T-helper 17 cell (primary cell): ENCODE measurements around the gene ASB1. TPM values are rescaled to one million over a fixed set of nuclear protein-coding genes. Genes with fewer than 3 reads are reported as not detected.
"Not testable (repeated sequence)": the region's sequence is repeated elsewhere in the genome, so short reads cannot be mapped to it uniquely, and the experiment has no call there.

ENCODE experiments used
- ATAC-seq: fragments of 150-1000 bp; cut with Tn5 transposase; 2 replicates; pipeline ENCODE4 v1.10.0; 2021; ENCODE audit warnings: mild to moderate bottlenecking, moderate library complexity
- DNase-seq, 3 donors: peaks; one replicate each; pipeline versions ENCODE4 v3.0.0 to v3.0.0-alpha.2; 2020 to 2021
- H3K9me3 ChIP-seq: one replicate; pipeline ENCODE4 v1.7.0; 2013; ENCODE audit warnings: low read length, mild to moderate bottlenecking; ENCODE audit not compliant: control insufficient read depth, poor library complexity, severe bottlenecking
- H3K27ac Mint-ChIP-seq: one replicate; pipeline ENCODE4 v1.8.0; 2022; ENCODE audit warnings: mild to moderate bottlenecking, moderate library complexity, mixed read lengths
- H3K27me3 Mint-ChIP-seq: one replicate; pipeline ENCODE4 v1.8.0; 2022; ENCODE audit warnings: mixed read lengths
- H3K36me3 Mint-ChIP-seq: one replicate; pipeline ENCODE4 v1.8.0; 2022; ENCODE audit warnings: low read depth, mixed read lengths
- H3K4me1 Mint-ChIP-seq: one replicate; pipeline ENCODE4 v1.8.0; 2022; ENCODE audit warnings: mild to moderate bottlenecking, mixed read lengths
- H3K4me3 Mint-ChIP-seq: one replicate; pipeline ENCODE4 v1.8.0; 2022; ENCODE audit warnings: mild to moderate bottlenecking, moderate library complexity, mixed read lengths
- total RNA-seq, 4 donors: library from RNA in 2 of 4; stranded (reverse) in 2 of 4; gene quantifications; one replicate each; pipeline ENCODE4 v1.2.3 and lab custom pipeline; 2022 to 2026

Gene ASB1
- total RNA-seq, 2 donors from 2014 or later = 11.9 to 14.3 TPM

DNA sequence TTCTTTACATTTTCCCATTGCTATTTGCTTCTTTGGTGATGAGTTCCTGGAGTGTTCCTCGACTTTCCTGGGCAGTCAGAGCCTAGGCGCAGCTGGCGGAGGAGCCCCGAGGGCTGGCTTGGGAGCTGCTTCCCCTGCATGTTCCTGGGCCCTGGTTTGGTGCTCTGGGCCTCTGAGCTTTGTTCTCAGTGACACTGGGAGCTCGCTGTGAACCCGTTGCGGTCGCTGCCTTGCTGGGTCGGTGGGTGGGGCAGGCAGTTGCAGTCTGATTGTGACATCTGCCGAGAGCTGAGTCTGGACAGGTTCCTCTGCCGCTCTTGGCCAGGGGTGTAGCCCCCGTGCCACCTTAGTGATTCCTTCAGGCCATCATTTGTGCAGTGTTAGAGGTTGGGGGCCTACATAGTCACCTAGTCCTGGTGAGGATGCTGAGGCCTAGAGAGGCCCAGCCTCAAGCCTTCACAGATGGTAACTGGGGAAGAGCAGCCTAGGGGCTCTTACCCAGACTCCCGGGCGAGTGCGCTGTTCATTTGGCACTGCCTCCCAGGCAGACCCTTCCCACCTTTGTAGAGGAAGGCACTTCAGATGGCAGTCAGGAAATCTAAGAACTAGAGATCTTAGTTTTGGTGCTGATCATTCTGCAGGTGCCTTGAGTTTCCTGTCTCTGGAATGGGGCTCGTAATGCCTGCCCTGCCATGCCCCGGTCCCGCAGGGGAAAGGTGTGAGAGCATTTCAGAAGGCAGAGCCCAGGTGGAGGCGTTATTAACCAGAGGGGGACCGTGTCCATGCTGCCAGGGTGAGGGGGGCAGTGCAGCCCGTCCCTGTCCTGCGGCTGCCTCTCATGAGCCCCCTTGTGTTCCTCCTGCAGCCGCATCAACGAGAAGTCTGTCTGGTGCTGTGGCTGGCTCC is 8.4 kb downstream of the ASB1 start:
- Mint-ChIP-seq H3K36me3 (peaks cover 10% of the 10 kb centered on the region), H3K27ac (peak overlapping the region; percentile 27), H3K4me1 (peaks cover 42% of the 10 kb centered on the region), H3K4me3 (no peak overlapping the region), H3K27me3 (no peaks in the 10 kb centered on the region)
- no peaks in the 10 kb centered on the region for H3K9me3 ChIP-seq
- no peak for ATAC-seq
- DNase-seq = no peak

DNA sequence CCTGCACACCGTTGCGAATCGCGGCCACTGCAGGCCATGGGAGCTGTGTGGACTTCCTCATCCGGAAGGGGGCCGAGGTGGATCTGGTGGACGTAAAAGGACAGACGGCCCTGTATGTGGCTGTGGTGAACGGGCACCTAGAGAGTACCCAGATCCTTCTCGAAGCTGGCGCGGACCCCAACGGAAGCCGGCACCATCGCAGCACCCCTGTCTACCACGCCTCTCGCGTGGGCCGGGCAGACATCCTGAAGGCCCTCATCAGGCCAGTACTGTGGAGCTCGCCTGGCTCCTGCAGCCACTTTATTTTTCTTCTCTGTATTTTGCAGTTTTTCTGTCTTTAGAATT is 9.0 kb downstream of the ASB1 start:
- H3K4me1 Mint-ChIP-seq = peaks cover 43% of the 10 kb centered on the region
- H3K27ac Mint-ChIP-seq = peak overlapping the region; percentile 27
- ATAC-seq (no peak), DNase-seq (no peak)
- H3K9me3 ChIP-seq = no peaks in the 10 kb centered on the region
- H3K36me3 Mint-ChIP-seq = peaks cover 11% of the 10 kb centered on the region
- H3K27me3 Mint-ChIP-seq = no peaks in the 10 kb centered on the region
- no peak overlapping the region for H3K4me3 Mint-ChIP-seq

DNA sequence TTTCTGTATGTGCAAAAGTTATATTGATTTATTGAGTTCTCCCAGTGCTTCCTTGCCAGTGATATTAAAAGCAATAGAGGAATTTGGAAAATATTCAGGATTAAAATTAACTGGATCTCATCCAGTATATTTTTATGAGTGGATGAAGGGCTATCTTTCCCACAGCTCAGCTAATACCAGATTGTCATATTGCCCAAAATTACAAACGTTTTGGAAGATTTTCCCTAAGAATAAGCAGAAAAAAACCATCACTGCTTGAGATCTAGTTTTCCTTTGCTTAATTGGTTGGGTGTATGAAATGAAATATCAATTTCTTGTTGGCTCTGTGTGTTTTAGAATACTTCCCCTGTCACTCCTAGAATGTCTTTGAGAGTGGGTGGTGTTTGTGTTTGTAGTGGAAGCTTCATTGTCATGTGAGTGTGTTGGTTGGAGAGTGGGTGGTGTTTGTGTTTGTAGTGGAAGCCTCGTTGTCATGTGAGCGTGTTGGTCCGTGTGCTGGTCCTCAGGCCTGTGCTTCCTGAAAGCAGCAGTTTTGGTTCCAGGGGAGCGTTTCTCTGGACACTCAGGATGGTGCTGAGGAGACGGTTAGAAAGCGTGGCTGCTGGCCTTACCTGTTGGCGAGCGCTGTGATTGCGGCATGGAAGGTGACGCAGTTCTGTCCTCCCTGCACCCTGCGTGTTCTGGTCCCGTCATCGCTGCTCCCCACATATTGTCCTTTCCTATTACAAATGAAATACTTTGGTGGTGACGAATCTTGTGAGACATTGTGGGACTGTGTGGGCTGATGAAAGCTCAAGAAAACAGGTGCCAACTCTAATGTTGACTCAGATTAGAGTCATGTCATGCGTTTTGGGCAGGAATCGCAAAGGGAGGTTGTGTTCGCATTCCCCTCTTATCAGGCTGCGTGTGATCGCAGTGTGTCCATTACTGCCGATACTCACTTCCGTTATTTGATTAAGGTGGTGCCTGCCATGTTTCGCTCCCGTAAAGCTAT is 12.4 kb downstream of the ASB1 start:
- peak overlapping the region; percentile 90 for H3K4me3 Mint-ChIP-seq
- H3K27me3 Mint-ChIP-seq = no peaks in the 10 kb centered on the region
- peak overlapping the region; percentile 94 for H3K27ac Mint-ChIP-seq
- peaks cover 9% of the 10 kb centered on the region for H3K36me3 Mint-ChIP-seq
- DNase-seq = no peak
- ATAC-seq = peak; percentile 83
- no peaks in the 10 kb centered on the region for H3K9me3 ChIP-seq
- peaks cover 41% of the 10 kb centered on the region for H3K4me1 Mint-ChIP-seq

DNA sequence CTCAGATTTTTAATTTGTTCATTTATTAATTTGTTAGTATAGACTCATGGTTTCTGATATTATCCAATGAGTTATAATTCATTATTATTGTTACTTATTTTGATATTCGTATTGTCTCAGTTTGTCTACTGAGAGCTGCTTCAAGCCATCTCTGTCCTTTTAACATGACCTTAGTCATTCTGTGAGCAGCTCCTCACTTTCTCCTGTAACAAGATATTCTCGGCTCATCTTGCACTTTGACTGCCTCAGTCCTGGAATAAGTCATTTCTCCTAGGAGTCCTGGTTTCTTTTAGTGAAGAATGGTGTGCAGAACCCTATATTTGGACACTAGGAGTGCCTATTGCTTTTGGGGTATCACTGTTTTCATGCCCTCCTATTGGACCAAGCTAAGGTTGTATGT is 13.2 kb downstream of the ASB1 start:
- H3K36me3 Mint-ChIP-seq = peaks cover 9% of the 10 kb centered on the region
- H3K27ac Mint-ChIP-seq = peak overlapping the region; percentile 94
- no peaks in the 10 kb centered on the region for H3K27me3 Mint-ChIP-seq
- no peaks in the 10 kb centered on the region for H3K9me3 ChIP-seq
- no peak for ATAC-seq
- H3K4me3 Mint-ChIP-seq = peak overlapping the region; percentile 90
- no peak for DNase-seq
- H3K4me1 Mint-ChIP-seq = peaks cover 39% of the 10 kb centered on the region

DNA sequence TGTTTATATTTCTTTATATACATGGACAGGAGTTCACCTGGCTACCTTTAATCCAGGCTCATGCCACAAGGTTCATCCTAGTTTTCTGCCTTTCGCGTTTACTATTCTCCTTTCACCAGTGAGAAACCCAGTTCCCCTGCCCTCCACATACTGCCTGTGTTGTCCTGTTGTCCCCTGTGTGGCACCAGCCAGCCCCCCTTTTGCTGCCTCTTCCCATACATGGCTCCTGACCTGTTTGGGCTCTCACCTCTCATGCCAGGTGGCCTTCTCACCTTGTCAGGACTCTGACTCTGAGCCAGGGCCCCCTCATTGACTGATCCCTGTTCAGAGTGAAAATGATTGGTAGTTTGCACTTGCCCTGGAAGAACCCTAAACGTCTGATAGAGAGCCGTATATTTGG is 13.6 kb downstream of the ASB1 start:
- no peak for ATAC-seq
- no peaks in the 10 kb centered on the region for H3K9me3 ChIP-seq
- no peak for DNase-seq
- peak overlapping the region; percentile 94 for H3K27ac Mint-ChIP-seq
- peaks cover 9% of the 10 kb centered on the region for H3K36me3 Mint-ChIP-seq
- peak overlapping the region; percentile 90 for H3K4me3 Mint-ChIP-seq
- H3K27me3 Mint-ChIP-seq = no peaks in the 10 kb centered on the region
- peaks cover 39% of the 10 kb centered on the region for H3K4me1 Mint-ChIP-seq

DNA sequence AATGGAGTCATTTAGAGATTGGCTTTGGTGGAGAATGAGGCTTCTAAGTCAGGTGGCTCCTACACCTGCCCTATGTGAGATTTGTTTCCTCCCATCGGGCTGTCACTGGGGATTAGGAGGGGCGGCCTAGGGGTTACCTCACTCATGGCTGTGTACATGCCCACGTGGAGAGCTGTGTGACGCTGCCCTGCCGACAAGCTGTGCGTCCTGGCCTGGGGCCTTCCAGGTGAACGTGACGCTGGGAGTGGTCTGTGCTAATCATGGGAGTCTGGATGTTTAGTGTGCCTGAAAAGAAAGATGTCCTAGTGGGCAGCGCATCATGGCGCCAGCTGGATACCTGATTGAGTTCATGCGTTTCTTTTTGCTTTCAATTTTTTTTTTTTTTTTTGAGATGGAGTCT is 14.0 kb downstream of the ASB1 start:
- DNase-seq = no peak
- Mint-ChIP-seq H3K27ac (peak overlapping the region; percentile 94), H3K27me3 (no peaks in the 10 kb centered on the region), H3K36me3 (peaks cover 9% of the 10 kb centered on the region), H3K4me3 (no peak overlapping the region), H3K4me1 (peaks cover 39% of the 10 kb centered on the region)
- ATAC-seq = no peak
- H3K9me3 ChIP-seq = no peaks in the 10 kb centered on the region

DNA sequence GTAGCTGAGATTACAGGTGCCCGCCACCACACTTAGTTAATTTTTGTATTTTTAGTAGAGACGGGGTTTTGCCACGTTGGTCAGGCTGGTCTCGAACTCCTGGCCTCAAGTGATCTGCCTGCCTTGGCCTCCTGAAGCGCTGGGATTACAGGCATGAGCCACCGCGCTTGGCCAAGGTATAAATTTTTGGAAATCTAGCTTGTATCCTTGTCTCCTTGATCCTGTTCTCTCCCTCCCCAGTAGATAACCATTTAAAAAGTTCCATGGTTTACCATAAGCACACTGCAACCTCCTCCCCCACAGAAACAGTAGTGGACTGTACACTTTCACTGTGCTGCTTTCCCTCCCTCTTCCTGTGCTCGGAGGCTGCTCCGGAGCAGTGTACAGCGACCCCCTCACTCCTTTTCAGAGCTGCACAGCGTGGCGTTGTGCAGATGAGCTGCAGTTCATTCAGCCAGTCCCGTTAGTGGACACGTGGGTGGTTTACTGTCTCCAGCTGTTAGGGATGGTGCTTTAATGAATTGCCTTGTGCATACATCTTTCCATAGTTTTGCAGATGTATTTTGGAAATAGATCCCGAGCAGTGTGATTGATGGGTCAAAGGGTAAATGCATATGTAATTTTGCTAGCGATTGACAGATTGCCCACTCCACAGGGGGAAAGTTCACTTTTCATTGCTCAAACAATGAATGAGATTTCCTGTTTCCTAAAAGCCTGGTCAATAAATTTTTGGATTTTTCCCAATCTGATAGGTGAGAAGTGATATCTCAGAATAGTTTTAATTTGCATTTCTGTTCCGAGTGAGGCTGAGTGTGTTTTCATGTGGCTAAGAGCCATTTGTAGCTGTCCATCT is 14.8 kb downstream of the ASB1 start:
- no peak for DNase-seq
- no peaks in the 10 kb centered on the region for H3K9me3 ChIP-seq
- no peak overlapping the region for H3K27ac Mint-ChIP-seq
- H3K27me3 Mint-ChIP-seq = no peaks in the 10 kb centered on the region
- H3K36me3 Mint-ChIP-seq = peaks cover 5% of the 10 kb centered on the region
- peak overlapping the region; percentile 55 for H3K4me3 Mint-ChIP-seq
- no peak for ATAC-seq
- H3K4me1 Mint-ChIP-seq = peaks cover 35% of the 10 kb centered on the region

DNA sequence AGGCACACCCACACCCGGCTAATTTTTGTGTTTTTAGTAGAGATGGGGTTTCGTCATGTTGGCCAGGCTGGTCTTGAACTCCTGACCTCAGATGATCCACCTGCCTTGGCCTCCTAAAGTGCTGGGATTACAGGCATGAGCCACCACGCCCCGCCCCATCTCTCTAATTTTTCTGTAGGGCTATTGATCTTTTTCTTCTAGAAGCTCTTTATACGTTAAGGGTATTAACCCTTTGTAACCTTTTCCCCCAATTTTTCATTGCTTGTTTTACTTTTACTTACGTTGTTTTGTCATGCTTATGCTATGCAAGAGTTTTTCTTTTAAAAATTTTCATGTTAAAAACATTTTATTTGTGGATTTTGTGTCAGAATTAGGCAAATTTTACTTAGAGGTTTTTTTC is 15.5 kb downstream of the ASB1 start:
- not testable (repeated sequence) for DNase-seq, H3K9me3 ChIP-seq, H3K27me3 Mint-ChIP-seq, H3K27ac Mint-ChIP-seq, H3K4me3 Mint-ChIP-seq, H3K36me3 Mint-ChIP-seq, ATAC-seq
- H3K4me1 Mint-ChIP-seq = peaks cover 32% of the 10 kb centered on the region

DNA sequence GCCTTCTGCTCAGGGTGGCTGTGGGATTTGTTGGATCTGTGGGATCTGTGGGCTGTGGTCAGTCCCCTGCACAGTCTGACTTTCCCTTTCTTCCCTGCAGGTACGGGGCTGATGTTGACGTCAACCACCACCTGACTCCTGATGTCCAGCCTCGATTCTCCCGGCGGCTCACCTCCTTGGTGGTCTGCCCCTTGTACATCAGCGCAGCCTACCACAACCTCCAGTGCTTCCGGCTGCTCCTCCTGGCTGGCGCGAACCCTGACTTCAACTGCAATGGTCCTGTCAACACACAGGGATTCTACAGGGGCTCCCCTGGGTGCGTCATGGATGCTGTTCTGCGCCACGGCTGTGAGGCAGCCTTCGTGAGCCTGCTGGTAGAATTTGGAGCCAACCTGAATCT is 17.5 kb downstream of the ASB1 start:
- DNase-seq (no peak), ATAC-seq (no peak)
- Mint-ChIP-seq H3K4me1 (peaks cover 26% of the 10 kb centered on the region), H3K27me3 (no peaks in the 10 kb centered on the region), H3K36me3 (peaks cover 6% of the 10 kb centered on the region), H3K27ac (no peak overlapping the region), H3K4me3 (no peak overlapping the region)
- H3K9me3 ChIP-seq = no peaks in the 10 kb centered on the region

DNA sequence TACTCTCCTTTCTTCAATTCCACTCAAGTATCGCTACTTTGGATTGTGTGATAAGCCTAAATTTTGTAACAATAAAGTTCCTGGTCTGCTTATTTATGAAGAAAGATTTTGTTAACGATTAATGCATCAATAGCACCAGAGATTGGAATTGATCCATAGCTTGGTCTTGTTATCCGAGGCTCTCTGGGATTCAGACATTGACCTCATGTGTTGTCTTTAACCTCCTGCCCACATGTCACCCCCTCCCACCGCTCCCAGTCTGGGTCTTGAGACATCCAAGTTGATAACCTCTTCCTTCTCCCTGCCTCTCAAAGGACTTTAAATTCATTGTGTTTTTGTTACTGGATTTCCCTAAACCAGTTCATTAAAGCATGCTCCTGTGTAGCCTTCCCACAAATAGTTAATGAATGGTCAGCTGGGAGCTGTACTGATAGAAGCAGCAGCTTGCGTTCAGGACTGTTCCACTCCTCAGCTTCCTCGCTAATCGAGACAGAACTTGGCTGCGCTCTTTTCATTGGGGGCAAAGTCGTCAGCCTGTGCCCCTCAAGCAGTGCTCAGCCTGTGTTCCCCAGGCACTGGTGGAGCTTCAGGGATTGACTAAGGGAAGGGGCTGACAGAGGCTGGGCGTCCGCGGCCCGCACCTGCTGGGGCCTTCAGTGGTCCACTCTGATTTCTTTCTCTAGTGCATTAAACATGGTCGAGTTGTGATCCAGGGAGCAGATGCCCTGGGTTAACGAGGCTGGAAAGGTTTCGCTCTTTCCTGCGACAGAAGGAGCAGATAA is 18.9 kb downstream of the ASB1 start:
- Mint-ChIP-seq H3K27me3 (no peaks in the 10 kb centered on the region), H3K27ac (no peak overlapping the region)

DNA sequence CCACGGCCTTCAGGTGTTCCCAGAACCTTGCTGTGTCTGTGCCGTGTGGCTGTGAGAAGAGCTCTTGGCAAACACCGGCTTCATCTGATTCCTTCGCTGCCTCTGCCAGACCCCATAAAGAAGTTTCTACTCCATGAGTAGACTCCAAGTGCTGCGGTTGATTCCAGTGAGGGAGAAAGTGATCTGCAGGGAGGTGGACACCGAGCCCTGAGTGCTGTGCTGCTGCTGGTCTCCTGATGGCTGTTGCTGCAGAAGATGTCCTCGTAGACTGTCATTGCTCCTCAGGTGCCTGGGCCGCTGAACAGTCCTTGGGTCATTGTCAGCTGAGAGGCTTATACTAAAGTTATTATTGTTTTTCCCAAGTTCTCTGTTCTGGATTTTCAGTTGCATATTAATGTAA is 19.6 kb downstream of the ASB1 start:
- ATAC-seq (no peak), DNase-seq (no peak)
- H3K4me1 Mint-ChIP-seq = peaks cover 12% of the 10 kb centered on the region
- no peaks in the 10 kb centered on the region for H3K9me3 ChIP-seq
- peaks cover 2% of the 10 kb centered on the region for H3K36me3 Mint-ChIP-seq
- H3K4me3 Mint-ChIP-seq = no peak overlapping the region
- no peak overlapping the region for H3K27ac Mint-ChIP-seq
- no peaks in the 10 kb centered on the region for H3K27me3 Mint-ChIP-seq

More for the DNA sequence above, 18.9 kb downstream of the ASB1 start:
- peaks cover 14% of the 10 kb centered on the region for H3K4me1 Mint-ChIP-seq
- DNase-seq (no peak), ATAC-seq (no peak)
- H3K36me3 Mint-ChIP-seq = peaks cover 2% of the 10 kb centered on the region
- H3K9me3 ChIP-seq = no peaks in the 10 kb centered on the region
- H3K4me3 Mint-ChIP-seq = no peak overlapping the region
